DMS79 (cell line): Measurements from ENCODE around the gene MRPL53.
"Not testable (repeated sequence)": the region's sequence is repeated elsewhere in the genome, so short reads cannot be mapped to it uniquely, and the experiment has no call there.

ENCODE experiments used
- DNase-seq: peaks from one replicate; lab custom pipeline; 2025; lab: John Stamatoyannopoulos, UW

Gene MRPL53

DNA sequence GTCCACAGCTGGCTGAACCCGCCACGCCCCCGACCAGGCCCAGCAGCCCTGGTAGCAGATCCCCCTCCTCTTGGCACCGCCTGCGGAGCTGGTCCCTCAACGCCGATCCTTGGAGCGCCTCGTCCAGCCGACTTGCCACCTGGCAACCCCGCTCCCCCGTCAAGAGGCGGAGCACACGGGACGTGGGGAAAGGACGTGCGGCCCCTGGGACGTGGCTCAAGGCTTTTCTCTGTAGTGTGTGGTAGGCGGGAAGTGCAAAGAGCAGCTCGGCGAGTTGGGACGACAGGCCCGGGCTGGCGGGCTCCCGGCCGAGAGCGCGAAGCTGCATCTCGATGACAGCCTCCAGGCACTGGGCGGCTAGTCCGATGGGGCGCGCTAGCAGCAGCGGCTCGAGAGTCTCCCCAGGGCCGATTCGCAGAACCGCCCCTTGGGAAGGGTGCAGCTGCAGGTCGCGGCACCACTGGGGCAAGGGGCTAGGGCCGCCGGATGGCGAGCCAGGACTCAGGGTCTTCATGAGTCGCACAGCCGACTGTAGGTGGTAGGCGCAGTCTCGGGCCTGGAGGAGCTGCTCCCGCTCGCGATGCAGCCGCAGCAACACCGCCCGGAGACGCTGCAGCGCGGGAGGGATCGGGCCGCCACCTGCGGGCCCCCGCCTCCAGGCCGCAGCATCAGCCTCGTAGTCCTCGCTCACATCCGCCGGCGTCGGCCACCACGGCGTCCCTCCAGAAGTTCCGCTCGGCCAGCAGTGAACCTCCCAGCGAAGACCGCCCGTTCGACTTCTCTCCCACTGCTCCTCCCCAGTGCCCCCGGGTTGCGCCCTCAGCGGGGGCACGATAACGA lies 9.7 kb upstream of the MRPL53 start:
- DNase-seq, result no peak

- DNase-seq, result no peak
Observed at GRCh38 chr2:74481431-74481830, 9.0 kb upstream of the MRPL53 start.

DNA sequence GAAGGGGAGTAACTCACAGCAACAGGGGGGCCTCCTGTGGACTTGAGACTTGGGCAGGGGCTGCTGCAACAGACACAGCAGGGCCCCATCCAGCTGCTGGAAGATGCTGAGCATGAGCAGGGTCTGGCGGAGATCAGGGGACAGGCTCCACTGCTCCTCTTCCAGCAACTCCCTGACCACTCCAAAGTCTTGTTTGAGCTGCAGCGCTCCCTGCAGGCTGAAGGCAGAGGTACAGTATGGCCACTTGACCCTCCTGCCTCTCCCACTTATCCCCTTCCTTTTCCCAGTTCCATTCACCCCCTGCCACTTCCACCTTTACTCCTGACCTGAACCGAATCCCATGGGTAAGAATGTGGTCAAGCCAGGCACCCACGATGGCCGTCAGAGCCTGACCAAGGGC lies 2.4 kb upstream of the MRPL53 start:
- DNase-seq, result no peak

DNA sequence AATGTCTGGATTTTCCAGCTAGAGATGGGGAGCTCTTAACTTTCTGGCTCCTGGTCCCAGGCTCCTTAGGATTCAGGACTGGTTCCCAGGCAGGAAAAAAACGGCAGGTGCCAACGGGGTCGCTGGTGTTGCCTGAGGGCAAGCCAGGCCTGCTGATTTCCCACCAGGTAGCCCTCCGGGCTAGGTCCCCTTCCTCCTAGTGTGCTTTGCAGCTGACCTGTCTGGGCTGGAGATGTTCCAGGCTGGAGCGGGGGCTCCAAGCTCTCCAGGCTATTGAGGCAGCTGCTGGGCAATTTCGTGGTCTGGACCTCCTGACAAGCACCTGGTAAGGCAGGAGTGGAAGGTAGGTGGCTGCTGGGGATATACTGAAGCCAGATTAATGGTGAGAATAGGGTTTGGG lies 2.0 kb upstream of the MRPL53 start:
- DNase-seq, result no peak

DNA sequence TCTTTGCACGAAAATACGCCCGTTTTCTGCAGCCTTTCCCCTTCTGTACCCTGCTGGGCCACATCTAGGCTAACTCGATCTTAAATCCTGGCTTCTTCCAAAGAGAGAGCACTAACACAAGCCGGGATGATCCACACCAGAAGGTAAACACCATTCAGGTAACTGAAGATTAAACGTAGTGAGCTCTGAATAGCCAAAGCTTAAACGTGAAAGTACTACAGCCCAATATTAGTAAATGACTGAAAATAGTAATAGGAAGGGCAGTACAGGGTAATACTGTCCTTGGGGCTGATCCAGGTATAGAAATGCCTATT lies 422 bp upstream of the MRPL53 start:
- DNase-seq, result no peak

DNA sequence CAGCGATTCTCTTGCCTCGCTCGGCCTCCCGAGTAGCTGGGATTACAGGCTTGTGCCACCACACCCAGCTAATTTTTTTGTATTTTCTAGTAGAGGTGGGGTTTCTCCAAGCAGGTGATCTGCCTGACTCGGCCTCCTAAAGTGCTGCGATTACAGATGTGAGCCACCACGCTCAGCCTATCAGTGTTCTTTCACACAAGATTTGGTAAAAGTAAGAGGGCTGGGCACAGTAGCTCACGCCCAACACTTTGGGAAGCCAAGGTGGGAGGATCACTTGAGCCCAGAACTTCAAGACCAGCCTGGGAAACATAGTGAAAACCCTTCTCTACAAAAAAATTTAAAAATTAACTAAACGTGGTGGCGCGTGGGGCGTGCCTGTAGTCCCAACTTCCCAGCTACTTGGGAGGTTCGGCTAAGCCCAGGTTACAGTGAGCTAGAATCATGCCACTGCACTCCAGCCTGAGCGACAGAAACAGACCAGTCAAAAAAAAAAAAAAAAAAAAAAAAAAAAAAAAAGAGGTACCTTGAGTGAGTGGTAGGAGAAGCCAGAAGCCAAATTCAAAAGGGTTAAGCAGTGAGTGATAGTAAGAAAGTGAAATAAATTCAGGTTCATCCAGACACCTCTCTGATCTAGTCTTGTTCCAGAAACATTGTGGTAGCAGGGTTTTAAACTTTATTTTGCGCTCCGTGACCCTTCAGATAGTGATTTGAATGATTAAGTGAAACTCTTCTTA lies 981 bp downstream of the MRPL53 start:
- DNase-seq, result no peak

- not testable (repeated sequence) for DNase-seq
Observed at GRCh38 chr2:74470742-74471141, 1.7 kb downstream of the MRPL53 start.

GRCh38 chr2:74464406-74464805 lies 8.1 kb downstream of the MRPL53 start:
- DNase-seq, result no peak

DNA sequence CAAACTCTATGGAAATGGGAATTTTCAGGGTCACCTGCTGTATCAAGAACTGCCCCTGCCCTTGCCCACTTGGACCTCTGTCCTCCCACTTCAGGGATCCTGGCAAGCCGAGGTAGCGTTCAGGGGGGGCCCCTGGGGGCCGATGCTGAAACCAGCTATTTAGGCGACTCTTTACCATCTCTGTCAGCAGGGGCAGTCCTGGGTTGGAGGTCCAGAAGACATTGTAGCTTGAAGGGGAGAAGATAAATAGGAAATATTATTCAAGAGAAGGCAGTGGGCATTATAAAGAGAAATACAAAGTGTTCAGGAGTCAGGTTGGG lies 9.7 kb downstream of the MRPL53 start:
- no peak for DNase-seq

DNA sequence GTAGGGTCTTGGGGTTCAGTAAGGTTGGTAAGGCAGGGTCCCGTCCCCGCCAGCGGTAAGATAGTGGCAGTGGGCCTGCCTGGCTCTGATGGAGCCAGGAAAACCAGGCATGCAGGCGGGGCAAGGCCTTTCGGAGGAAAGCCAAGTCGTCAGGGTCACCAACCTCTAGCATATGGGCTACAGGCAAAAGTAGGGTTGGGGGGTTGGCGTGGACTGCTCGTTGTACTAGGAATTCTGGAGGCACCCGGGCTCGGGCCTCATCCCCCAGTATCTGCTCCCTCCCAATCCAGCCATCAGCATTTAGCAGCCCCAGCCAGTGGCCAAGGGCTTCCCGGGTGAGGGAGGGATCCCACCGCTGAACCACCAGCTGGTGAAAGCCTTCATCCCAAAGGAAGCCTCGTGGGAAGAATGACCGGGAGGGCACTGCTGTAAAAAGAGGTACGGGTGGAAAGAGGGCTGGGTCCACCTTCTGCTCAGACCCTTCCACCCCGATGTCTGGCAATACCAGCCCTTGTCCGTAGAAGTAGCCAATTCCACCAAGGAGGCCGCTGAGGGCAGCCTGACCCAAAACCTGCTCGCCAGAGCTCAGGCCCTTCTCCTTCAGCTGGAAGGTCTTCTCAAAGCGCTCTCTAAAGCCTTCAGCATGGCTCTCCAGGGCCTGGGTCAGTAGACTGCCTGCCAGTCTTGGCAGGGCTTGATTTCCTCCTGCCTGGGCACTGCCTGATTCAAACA lies 10.3 kb downstream of the MRPL53 start:
- no peak for DNase-seq

DNA sequence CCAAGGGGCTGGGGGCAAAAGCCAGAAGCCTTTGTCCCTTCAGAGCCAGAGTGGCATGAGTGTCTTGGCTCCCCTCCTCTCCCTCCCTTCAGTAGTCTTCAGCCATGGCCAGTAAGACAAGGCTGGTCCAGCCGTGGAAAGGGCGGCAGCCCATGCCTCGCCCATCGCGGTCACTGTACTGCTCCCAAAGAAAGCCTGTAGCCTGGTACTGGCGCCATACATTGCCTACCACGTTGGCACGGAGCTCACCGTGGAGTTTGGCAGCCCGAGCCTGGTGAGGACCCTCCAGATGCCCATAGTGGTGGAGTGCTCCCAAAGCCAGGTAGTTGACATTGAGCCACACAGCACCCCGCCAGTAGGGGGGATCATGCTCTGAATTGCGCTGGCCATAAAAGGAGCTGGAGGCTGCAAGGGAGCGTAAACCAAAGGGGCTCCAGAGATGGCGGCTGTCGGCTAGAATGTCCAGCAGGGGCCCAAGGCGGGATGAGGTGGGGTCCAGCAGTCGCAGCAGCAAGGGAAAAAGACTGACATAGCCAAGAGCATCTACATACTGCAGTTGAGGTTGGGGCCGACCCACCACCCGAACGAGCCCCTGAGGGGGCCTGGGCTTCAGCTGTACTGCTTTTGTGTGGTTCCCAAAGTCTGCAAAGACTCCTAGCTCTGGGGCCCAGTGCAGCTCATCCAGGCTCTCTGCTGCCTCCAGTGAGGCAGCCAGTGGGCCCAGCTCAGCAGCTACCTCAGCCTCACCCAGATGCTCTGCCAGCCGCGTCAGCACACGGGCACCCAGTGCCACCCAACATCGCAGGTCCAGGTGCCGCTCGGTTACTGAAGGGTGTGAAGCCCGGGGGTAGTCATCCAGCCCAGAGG lies 11.1 kb downstream of the MRPL53 start:
- DNase-seq, result no peak

- not testable (repeated sequence) for DNase-seq
Observed at GRCh38 chr2:74460187-74460586, 12.3 kb downstream of the MRPL53 start.

DNA sequence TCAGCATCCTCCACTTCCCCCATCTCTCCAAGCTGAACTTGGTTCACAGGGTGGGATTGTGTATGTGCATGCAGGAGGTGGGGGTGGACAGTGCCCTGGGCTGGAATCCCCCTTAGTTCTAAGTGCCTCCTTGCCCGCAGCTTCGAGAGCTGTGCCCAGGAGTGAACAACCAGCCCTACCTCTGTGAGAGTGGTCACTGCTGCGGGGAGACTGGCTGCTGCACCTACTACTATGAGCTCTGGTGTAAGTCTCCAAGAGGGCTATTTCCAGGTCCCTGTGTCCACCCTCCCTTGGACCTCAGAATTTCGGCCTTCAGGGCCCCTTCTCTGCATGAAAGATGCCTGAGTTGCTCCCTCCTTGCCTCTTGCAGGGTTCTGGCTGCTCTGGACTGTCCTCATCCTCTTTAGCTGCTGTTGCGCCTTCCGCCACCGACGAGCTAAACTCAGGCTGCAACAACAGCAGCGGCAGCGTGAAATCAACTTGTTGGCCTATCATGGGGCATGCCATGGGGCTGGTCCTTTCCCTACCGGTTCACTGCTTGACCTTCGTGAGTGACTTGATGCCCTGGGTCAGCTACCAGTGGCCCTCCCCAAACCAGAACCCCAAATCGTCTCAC lies 12.9 kb downstream of the MRPL53 start:
- not testable (repeated sequence) for DNase-seq

GRCh38 chr2:74458938-74459363 lies 13.5 kb downstream of the MRPL53 start:
- no peak for DNase-seq

DNA sequence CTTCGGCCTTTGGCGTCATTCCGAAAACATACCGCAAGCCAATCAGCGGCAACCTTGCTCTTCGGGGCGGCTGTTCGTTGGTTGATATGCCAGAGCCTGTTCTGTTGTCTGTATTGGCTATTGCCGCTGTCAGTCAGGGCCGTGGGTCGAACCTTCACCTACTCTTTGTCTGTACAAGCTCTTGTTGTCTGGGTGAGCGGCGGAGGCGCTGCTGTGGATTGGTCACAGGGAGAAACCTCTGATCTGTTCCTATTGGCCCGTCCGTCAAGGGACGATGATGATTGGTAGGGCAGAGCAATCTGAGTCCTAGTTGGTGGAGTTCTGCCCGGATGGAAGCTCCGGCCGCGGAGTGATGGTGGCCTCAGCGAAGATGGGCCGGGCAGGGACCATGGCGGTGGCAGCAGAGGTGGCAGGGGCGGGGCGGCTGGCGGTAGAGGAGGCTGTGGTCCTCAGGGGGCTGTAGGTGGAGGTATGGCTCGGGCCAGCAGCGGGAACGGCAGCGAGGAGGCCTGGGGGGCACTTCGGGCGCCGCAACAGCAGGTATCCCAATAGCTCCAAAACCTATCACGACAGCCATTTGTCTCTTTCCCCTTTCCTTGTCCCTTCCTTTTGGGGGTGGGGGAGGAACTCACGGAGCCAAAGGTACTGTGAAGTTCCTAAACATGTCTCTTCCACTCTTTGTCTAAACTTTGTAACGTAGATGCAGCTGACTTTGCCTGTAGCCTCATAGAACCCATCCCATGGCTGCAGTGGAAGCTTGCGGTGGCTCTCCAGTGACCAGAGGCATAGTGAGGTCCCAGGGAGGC lies 14.1 kb downstream of the MRPL53 start, which contains the start of gene WBP1:
Gene WBP1, plus strand, starts transcription at position 307 of the 806 bp plus-strand sequence. Its CDS starts 165 bp downstream, at position 472.
- DNase-seq, result peak; percentile 100

DNA sequence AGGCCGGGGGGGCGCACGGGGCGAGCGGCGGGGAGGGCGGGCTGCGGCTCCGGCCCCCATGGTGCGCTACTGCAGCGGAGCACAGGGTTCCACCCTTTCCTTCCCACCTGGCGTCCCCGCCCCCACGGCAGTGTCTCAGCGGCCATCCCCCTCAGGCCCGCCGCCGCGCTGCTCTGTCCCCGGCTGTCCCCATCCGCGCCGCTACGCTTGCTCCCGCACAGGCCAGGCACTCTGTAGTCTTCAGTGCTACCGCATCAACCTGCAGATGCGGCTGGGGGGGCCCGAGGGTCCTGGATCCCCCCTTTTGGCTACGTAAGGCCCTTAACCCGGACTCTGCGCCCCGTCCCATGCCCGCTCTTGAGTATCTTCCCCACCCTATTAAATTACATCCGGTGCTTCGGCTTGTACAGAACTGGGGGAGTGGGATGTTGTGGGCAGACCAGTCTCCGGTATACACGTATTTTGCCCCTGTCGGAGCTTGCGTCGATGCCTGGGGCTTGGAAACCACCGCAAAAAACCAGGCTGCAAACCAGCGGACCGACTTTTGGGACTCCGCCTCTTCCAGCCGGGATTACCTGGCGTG lies 14.8 kb downstream of the MRPL53 start:
- DNase-seq, result peak; percentile 58

DNA sequence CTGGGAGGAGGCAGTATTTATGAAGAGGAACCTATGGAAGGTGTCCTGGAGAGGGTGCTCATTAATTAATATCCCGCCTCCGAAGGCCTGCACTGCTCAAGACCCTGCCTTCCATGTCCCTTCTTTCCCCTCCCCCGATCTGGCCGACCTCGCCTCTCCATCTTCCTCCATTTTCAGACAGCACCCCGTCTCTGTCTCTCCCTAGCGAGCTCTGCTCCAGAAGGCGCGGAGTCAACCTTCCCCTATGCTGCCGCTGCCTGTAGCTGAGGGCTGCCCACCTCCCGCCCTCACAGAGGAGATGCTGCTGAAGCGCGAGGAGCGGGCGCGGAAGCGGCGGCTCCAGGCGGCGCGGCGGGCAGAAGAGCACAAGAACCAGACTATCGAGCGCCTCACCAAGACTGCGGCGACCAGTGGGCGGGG lies 15.3 kb downstream of the MRPL53 start:
- peak; percentile 58 for DNase-seq

DNA sequence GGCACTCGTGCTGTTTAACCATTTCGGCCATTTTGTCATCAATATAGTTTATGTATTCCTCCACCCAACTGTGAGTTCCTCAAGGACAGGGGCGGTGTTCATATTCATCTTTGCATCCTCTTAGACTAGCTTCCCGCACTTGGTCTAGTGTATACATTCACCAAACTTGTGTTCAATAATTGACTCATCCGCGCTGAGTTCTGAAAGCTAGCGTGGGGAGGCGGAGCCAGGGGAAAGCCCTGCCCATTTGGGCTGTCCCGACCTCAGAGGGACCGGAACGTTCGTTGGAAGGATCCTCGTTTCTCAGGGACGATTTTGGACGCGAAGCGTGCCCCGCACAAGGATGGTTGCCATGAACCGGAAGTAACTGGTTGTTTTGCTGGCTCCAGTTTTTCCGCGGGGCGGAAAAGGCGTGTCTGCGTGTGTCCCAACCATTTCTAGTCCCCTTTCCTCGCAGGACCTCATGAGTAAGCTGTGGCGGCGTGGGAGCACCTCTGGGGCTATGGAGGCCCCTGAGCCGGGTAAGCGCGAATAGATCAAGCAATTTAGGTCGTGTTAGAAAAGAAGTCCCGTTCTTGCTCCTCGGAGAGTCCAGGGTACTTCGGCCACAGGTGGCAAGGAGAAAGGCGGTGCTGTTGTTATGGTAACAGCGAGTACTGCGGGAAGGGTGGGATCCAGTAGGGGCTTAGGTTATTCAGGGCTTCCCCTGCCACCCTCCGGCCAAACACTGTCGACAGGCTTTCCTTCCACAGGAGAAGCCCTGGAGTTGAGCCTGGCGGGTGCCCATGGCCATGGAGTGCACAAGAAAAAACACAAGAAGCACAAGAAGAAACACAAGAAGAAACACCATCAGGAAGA lies 17.6 kb downstream of the MRPL53 start, which contains the start of gene INO80B:
Gene INO80B, plus strand, starts transcription at position 434 of the 858 bp plus-strand sequence. Its CDS starts 30 bp downstream, at position 464.
- peak; percentile 79 for DNase-seq
